Measurements from ENCODE around the gene ICAM2.

GRCh38 chr17:63998721-63999679 lies 21.4 kb downstream of the ICAM2 start:
- TF ChIP-seq, protein P1, sequence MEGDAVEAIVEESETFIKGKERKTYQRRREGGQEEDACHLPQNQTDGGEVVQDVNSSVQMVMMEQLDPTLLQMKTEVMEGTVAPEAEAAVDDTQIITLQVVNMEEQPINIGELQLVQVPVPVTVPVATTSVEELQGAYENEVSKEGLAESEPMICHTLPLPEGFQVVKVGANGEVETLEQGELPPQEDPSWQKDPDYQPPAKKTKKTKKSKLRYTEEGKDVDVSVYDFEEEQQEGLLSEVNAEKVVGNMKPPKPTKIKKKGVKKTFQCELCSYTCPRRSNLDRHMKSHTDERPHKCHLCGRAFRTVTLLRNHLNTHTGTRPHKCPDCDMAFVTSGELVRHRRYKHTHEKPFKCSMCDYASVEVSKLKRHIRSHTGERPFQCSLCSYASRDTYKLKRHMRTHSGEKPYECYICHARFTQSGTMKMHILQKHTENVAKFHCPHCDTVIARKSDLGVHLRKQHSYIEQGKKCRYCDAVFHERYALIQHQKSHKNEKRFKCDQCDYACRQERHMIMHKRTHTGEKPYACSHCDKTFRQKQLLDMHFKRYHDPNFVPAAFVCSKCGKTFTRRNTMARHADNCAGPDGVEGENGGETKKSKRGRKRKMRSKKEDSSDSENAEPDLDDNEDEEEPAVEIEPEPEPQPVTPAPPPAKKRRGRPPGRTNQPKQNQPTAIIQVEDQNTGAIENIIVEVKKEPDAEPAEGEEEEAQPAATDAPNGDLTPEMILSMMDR (IDR thresholded peaks at IDR 0.05; ENCODE audit: low read depth, low read length, poor library complexity, severe bottlenecking): no peak
- no peak for TF ChIP-seq EZH2phosphoT487 (IDR thresholded peaks at IDR 0.05; ENCODE audit: borderline replicate concordance, low read length)
